GM21528 (cell line): ENCODE data around the gene SDR42E1.
"Not testable (repeated sequence)": the region's sequence is repeated elsewhere in the genome, so short reads cannot be mapped to it uniquely, and the experiment has no call there.

ENCODE experiments used
- ATAC-seq: cut with Tn5 transposase; IDR thresholded peaks from one replicate; pipeline ENCODE4 v1.9.1; 2021; ENCODE audit warnings: mild to moderate bottlenecking, moderate library complexity; ENCODE audit not compliant: unreplicated experiment, low FRiP score

Gene SDR42E1

DNA sequence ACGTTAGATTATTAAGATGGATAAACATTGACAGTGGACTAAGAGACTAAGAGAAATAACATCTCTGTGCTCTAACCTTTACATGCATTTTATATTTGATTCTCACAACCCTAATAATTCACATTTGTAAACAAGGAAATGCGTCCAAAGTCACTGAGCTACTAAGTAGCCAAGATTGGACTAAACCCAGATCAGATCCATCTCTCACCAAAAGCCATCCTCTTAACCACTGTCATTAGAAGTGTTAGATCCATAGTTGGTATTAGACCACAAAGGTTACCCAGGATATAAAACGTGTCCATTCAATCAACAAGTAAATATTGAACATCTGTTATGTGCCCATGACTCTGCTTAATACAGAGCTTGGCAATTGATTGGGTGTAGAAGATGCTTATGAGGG, 29.0 kb upstream of the SDR42E1 start:
- ATAC-seq = no peak

DNA sequence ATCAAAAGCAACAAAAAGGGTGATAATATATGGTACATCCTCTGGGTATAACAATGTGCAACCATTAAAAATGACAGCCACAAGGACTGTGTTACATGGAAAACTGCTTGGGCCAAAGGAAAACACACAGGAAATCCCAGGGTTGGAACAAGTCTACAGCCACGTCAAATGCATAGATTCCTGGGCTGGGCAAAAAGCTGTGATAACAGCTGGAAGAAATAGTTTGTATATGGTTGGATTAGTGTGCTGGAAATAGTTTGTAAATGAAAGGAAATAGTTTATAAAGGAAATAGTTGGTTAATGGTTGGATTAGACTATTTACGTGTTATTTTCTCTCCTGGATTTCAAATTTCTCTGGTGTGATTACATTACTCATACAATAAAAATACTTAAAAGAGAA, 26.4 kb upstream of the SDR42E1 start:
- ATAC-seq = no peak

DNA sequence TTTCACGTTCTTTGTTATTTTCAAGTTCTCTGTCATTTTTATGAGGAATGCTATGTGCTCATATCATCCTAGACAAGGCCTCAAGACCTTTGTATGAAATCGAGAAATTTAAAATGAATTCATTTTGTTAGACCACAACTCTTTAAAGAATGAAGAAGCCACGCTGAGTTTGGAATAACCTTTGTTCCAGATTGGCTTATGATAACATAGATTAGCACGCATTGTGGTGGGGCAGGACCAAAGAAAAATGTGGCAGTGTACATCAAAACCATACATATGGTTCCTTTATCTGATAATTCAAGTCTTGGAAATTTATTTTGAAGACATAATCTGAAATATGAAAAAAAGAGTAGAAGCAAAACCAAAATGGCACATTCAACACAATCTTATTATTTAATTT, 26.0 kb upstream of the SDR42E1 start:
- no peak for ATAC-seq

DNA sequence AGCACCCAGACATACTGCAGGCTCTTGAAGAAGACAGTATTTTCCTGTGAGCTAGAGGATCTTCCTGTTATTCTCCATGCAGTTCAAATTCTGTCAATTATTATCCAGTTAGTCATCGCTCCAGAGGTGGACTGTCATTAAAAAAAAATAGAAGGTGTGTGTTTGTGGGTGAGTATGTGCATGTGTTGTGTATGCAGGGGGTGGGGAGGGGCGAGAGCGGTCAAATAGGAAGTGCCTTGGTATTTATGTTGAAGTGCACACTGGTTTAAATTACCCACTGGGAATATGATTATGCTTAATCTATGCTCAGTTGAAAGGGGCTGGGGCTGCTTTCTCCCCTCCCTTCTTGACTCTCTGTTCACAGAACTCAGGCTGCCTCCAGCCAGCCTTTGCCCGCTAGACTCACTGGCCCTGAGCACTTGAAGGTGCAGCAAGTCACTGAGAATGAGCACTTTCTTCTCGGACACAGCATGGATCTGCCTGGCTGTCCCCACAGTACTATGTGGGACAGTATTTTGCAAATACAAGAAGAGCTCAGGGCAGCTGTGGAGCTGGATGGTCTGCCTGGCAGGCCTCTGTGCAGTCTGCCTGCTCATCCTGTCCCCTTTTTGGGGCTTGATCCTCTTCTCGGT, 23.8 kb upstream of the SDR42E1 start, which contains the start of gene HSD17B2:
HSD17B2 (plus strand) TSS at position 273 of the 632 bp plus-strand sequence; CDS start at position 445, 172 bp downstream.
- ATAC-seq = no peak

DNA sequence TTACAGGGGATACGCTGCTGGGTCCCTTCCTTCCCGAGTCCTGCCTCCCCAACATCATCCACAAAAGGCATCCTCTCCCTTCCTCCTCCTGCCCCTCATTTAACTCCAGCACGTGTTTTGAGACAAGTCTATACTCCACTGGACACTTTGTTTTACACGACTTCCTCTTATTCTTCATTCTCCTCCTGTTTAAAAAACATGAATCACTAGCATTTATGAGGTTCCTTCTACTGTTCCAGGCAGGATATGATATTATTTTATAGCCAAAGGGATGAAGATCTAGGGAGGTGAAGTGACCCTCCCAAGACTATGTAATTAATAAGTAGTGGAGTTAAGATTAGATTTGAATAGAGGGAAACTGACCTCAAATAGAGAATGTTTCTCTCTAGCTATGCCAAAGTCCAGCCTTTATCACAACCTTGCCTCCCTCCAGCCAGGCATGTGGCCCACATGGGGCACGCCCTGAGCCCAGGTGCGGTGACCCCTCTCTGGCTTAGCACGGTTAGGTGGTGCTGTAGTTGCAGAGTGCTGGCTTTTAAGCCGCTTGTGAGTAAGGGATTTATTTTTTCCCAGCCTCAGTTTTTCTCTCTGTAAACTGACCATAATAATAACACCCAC, 22.5 kb upstream of the SDR42E1 start:
- ATAC-seq = no peak

DNA sequence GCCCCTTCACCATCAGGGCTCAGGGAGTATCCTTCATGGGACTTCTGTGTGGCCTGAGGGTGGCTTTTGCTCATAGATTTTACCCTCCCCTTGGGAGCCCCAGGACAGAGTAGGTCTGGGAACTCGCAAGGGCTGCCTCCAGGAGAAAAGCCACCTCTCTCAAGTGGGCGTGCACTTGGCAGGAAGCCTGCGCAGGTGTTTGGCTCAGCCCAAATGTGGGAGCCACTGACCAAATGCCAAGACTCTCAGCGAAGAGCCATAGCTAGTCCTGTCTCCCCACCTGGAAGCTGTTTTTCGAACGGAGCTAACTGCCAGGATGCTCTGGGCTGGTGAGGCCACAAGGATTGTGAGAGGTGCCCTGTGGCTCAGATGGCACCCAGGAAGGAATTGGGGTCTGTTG, 21.7 kb upstream of the SDR42E1 start:
- ATAC-seq = no peak

DNA sequence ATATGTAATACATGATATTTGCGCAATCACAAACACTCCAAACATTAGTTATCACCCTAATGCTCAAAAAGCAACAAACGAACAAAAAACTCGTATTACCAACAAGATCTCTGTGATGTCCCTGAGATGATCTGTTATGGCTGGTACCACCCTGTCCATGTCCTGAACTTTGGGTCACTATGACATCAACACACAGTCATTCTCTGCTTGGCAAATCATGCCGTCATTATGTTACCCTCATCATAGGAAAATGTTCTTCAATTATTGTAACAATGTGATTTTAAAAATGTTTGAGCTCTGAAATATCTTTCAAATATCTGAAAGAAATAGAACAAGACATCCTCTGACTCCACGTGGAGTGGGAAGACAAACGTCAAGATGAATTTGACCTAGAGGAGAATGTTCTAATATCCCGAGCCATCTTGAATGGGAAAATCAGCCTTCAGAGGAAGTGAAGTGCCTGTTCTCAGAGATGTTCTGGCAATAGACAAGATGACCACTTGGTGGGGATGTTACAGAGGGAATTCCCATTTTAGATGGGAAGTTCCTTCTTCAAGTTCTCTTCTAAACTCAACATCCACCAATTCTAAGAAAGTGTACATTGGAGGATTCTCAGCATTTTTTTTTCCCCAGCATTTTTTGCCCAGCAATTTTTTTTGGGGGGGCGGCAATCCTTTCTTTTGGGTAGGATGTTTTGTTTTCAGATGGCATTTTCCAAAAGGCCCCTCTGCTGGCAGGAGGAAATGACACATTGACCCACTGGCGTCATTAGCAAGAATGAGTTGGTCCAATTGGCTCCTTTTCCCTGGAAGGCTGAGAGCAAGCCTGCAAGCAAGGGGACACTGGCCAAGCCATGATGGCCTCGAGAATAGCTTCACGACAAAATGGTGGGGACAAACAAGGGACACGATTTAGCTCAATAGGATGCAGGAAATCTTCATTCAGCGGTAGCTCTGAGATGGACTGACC, 20.1 kb upstream of the SDR42E1 start:
- no peak for ATAC-seq

DNA sequence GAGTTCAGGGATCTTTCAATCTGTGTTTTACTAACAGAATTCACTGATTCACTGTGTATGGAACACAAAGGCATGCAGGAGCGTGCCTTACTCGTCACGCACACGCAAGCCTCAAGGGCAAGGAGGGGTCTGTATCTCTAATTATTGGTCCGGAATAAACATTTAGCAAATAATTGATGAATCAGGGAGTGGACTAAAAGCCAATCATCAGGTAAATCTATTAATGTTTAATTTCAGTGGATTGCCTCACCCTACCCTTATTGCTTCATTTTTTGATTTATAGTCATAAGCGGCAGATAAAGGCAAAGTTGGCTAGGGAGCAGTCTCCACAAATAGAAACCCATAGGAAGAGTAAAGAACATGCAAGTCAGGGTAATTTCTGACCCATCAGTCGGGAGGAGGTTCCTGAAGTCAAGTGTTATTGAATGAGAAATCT, 16.4 kb upstream of the SDR42E1 start:
- no peak for ATAC-seq

DNA sequence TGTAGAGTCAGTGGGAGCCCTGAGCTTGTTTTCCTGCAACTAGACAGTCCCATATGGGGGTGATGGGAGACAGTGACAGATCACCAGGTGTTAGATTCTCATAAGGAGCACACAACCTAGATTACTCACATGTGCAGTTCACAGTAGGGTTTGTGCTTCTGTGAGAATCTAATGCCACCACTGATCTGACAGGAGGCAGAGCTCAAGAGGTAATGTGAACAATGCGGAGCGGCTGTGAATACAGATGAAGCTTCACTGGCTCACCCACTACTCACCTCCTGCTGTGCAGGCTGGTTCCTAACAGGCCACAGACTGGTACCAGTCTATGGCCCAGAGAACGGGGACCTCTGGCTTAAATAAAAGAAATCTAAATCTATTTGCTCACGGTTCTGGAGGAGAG, 13.6 kb upstream of the SDR42E1 start:
- ATAC-seq = no peak

DNA sequence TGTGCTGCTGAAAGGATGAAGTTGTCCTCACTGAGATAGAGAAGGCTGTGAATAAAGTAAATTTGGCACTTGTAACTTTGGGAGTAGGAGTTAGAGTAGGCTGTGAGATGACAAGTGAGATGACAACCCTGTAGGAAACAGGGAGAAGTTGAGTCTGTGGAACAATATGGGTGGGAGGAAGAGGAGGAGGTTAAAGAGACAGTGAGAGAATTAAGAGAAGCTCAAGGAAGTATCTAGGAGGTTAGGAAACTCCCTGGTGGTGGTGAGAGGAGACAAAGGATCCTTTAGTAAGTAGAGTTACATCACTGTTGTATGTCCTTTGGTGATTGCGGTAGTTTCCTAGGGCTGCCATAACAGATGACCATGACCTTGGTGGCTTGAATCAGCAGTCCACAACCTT, 13.0 kb upstream of the SDR42E1 start:
- ATAC-seq = no peak

DNA sequence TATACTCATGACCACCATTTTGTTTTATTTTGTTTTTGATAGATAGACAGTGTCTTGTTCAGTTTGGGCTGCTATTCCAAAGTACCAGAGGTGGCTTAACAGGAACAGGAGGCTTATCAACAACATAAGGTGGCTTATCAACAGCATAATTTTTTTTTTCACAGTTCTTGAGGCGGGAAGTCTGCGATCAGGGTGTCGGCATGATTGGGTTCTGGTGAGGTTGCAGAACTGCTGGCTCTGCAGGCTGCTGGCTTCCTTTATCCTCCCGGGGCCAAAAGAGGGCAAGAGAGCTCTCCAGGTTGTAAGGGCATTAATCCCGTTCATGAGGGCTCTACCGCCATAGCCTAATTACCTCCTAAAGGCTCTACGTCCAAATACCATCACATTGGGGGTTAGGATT, 11.9 kb upstream of the SDR42E1 start:
- ATAC-seq = no peak

DNA sequence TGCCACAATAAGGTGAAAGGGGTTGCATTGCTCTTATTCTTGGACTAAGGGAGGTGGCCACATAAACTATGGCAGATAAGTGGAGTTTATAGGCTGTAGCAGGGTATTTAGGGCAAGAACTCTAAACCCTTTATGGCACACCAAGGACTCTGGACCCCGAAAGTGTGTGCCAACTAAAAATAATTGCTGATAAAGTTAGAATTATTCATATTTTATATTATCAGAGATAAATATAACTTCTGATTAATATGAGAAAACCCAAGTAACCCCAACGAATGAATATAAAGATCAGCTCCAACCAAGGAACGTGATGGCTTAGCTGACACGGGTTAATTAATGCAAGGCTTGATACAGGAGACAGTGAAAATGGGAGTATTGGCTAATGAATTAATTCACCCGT, 8.8 kb upstream of the SDR42E1 start:
- ATAC-seq = no peak

DNA sequence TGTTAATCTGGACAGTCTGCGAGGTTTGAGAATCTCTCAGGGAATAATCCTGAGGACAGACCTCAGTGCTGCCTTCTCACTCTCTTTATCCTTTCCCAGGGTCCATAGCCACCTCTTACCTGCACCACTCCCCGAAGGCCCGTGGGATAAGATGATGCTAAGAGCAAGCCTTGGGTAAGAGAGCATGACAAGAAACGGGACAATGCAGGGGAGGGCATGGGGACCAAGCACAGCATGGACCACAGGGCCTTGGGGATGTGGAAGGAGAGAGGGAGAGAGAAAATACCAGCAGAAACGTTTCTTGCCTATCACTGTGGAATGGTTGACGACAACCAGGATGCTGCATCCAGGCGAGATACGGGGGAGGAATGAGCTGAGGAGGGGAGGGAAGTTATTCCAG, 8.3 kb upstream of the SDR42E1 start:
- ATAC-seq = no peak

DNA sequence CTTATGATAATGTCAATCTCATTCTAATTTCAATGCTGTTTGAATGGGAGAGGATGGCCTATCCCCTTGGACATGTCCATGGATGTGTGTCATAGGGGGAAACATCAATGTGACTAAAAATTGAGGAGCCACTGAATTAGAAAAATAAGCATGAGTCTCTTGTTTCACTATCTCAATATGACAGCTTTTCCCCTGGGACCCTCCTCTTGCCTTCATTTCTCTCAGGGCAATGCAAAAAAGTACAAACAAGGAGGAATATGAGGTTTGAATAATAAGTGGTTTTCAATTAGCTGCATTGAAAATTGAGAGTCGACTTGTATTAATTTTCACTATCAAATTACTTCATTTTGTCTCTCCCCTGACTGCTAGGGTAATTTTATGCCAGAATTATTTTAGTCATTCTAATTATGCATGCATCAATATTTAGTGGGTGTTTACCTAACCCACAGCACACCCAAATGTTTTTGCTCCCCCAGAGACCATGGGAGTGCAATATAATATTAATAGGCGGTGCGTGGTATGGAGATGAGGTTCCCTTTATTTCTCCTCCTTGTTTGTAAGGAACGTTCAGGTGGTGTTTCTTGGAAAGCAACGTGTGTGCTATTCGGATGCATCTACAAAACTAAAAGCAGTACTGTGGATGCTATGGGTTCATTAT, 6.8 kb upstream of the SDR42E1 start:
- no peak for ATAC-seq

DNA sequence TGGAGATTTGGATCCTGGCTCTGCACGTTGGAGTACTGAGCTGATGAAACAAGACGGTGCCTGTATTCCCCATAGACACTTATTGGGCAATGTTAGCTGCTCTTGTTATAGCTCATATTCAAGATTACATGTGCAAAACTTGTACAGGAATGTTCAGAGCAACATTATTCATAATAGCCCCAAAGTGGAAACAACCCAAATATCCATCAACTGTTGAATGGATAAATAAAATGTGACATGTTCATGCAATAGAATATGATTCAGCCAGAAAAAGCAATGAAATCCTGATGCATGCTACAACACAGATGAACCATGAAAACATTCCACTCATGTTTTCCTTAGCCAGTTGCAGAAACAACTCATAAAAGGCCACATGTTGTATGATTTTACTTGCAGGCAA, 5.7 kb upstream of the SDR42E1 start:
- ATAC-seq = no peak

DNA sequence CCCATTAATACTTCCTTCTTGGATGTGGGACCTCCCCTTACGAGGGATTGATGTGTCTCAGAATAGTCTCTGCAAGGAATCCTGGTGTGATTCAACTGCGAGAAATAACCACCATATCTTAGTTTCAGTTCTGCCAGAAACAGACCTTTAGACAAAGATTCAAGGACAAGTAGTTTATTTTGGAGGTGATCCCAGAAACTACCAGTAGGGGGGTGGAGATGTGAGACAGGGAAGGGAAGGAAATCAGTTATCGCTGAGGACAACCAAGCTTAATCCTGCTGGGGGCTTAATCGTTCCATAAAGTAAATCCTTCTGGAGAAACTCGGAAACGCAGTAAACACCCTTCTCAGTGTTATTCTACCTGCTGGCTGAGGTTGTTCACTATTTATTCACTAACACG, 5.0 kb upstream of the SDR42E1 start:
- ATAC-seq = no peak

DNA sequence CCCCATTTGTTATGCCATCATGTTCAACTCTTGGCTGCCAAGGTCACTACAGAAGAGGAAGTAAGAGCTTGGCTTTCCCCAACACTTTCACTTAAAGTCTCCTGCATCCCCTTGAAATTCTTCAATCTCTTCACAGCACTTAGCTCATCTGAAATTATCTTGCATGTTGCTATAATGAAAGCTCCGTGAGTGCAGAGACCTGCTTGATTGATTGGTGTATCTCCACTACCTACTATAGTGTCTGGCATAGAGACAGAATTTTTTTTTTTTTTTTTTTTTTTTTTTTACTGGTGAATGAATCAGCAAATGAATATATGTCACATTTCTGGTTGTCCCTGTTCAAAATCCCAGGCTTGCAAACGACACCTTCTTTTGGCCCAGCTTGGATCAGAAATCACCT, 1.9 kb upstream of the SDR42E1 start:
- ATAC-seq = no peak

DNA sequence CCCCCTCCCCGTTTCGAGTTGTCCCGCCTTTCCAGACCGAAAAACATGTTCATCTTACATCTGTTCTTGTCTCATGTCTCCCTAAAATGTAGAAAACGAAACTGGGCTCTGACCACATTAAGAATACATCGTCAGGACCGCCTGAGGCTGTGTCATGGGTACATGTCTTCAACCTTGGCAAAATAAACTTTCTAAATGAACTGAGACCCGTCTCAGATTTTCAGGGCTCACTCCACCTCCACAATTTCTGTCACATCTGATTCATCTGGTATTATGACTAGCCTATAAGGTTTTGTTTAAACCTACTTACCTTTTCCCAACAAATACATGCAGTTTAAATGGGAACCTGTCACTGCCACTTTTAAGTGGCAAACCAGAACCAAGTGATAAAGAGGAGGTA, 621 bp downstream of the SDR42E1 start:
- no peak for ATAC-seq

DNA sequence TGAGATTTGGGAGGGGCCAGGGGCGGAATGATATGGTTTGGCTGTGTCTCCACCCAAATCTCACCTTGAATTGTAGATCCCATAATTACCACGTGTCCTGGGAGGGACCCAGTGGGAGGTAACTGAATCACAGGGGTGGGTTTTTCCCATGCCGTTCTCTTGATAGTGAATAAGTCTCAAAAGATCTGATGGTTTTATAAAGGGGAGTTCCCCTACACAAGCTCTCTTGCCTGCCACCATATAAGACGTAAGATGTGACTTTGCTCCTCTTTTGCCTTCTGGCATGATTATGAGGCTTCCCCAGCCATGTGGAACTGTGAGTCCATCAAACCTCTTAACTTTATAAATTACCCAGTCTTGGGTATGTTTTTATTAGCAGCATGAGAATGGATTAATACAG, 1.5 kb downstream of the SDR42E1 start:
- not testable (repeated sequence) for ATAC-seq

DNA sequence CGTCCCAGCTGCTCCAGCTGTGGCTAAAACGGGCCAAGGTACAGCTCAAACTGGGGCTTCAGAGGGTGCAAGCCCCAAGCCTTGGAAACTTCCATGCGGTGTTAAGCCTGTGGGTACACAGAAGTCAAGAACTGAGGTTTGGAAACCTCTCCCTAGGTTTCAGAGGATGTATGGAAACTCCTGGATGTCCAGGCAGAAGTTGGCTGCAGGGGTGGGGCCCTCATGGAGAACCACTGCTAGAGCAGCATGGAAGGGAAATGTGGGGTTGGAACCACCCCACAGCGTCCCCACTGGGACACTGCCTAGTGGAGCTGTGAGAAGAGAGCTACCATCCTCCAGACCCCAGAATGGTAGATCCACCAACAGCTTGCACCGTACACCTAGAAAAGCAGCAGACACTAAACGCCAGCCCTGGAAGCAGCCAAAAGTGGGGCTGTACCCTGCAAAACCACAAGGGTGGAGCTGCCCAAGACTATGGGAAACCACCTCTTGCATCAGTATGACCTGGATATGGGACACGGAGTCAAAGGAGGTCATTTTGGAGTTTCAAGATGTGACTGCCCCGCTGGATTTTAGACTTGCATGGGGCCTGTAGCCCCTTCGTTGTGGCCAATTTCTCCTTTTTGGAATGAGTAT, 2.2 kb downstream of the SDR42E1 start:
- no peak for ATAC-seq
